T47D (cell line): ENCODE results near the gene RIN3.
"Not testable (repeated sequence)": the region's sequence is repeated elsewhere in the genome, so short reads cannot be mapped to it uniquely, and the experiment has no call there.

Source experiments
- DNase-seq, 2 experiments: peaks; one replicate each; pipeline versions ENCODE4 v3.0.0 to v3.0.0-alpha.2; 2011 to 2012; ENCODE audit warnings: low read depth in 1 of 2, low spot score in 1 of 2
- JUND ChIP-seq: IDR thresholded peaks from 2 replicates; pipeline ENCODE4 v1.6.1; 2012; ENCODE audit warnings: low read depth
- in situ Hi-C: cut with HindIII; loops from 2 replicates; pipeline ENCODE4 v1.10.0; 2016; ENCODE audit warnings: low sequenced_read_pairs, low pct_unique_long_range_greater_than_20kb

RIN3 gene

DNA sequence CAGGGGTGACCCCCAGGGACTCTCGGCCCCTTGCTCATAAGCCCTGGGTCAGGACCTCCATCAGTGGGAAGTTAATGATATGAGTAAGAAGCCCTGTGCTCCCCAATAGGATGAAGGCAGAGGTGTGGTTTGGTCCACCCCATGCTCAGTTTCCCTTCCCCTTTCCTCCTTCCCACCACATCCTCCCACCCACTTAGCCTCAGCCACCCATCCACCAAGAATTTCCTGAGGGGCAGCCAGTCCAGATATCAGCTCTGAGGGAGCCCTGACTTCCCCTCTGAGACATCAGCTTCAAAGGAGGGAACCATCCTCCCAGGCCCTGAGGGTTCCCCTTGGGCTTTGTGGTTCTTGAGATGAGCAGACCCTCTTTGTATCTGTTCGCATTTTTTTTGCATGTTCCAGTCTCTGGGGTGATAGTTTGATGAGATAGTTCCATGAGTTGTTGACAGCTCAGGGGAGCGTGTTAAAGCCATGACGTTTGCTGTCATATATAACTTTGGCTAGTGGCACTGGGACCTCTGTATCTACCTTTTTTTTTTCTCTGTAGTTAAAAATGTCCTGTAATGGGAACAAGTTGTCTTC is 163.6 kb downstream of the RIN3 start:
- no peak for TF ChIP-seq JUND
- in situ Hi-C loops = no loop called here
- DNase-seq = no peak

GRCh38 chr14:92677955-92678354 is 164.4 kb downstream of the RIN3 start:
- no peak for DNase-seq
- in situ Hi-C loops = no loop called here
- no peak for TF ChIP-seq JUND

DNA sequence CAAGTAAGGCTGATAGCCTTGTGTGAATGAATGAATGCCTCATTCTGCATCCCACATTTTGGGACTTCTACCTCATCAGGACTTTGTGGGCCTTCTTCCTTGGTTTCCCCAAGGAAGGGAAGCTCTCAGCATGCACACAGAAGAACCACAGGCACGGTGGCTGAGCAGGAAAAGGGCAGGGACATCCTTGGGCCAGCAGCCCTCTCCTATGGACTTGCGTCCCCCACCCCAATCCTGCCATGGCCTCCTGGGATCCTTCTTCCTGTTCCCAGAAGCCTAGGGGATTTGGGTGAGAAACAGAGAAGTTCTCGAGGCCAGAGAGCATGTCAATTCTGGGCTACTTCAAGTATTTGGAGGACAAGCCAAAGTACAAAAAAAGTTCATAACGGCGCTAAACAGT is 165.2 kb downstream of the RIN3 start:
- in situ Hi-C loops = no loop called here

GRCh38 chr14:92679246-92679645 is 165.7 kb downstream of the RIN3 start:
- no peak for DNase-seq
- in situ Hi-C loops = no loop called here
- TF ChIP-seq JUND = no peak

More for the DNA sequence above, 165.2 kb downstream of the RIN3 start:
- TF ChIP-seq JUND = no peak
- DNase-seq = no peak

GRCh38 chr14:92680330-92680729 is 166.7 kb downstream of the RIN3 start:
- in situ Hi-C loops, DNase-seq: not testable (repeated sequence)

DNA sequence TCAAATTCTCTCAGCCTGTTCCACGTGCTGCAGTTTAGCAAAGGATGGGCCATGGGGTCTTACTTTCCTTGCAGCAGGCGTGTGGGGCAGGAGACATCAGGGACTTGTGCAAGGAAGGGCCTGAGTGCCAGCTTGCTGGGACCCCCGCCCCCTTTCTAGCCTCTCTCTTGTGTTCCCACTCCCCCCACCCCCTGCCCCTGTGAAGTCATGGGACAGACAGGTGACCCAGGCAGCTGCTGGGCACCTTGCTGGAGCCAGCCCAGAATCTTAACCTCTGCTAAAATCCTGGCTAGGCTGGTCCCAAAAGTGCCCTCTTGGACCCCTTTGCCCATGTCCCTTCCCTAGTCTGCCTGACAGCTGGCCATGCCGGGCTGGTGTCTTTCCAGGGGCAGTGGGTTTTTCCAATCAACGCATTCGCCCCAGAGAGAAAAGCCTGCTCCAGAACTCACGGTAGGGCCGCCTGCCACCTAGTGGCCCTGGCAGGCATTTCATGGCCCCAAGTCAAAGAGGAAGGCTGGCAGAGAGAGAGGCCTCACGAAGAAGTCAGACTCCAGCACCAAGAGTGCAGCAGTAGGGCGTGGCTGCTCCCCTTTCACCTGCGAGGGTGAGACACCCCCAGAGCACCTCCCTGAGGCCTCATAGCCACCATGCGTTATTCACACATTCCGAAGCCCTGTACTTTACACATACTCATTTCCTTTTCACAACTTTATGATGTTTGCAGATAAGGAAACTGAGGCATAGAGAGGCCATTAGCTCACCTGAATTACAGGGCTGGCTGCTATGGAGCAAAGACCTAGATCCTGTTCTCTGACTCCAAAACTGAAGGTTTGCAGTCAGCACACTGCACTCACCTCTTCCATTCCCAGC is 167.4 kb downstream of the RIN3 start:
- TF ChIP-seq JUND = no peak
- DNase-seq = peak; percentile 86 to 91
- in situ Hi-C loops = no loop called here

- DNase-seq = no peak
- TF ChIP-seq JUND = no peak
- in situ Hi-C loops = no loop called here
These were observed 169.5 kb downstream of the RIN3 start for GRCh38 chr14:92683041-92683440.

DNA sequence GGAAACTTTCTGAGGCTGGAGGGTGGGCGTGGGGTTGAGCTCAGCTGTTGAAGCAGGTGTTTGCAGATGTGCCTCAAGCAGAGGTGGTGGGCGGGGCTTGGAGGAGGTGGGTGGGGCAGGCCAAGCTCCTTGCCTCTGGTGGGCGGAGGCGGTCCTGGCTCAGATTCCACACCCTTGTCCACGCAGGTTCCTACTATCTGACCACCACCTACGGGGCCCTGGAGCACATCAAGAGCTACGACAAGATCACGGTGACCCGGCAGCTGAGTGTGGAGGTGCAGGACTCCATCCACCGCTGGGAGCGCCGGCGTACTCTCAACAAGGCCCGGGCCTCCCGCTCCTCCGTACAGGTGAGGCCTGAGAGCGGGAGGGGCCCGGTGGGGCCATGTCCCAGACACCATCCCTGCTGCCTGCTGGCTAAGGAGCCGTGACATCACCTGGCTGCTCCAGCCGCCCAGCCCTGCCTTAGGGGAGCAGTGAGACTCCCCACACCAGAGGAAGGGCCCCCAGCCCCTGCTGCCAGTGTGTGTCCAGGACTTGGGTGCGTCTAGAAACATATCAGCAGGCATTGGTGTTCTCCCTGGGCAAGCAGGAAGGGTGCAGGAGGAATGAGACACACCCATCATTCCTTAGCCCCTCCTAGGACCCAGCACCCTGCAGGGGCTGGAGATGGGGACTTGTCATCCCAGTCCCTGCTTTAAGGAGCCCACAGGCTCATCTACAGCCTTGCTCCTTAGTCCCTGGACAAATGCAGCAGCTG is 171.4 kb downstream of the RIN3 start:
- no peak for DNase-seq
- in situ Hi-C loops = no loop called here

GRCh38 chr14:92685784-92686355 is 172.3 kb downstream of the RIN3 start:
- in situ Hi-C loops = no loop called here
- no peak for TF ChIP-seq JUND
- no peak for DNase-seq

More for the DNA sequence above, 171.4 kb downstream of the RIN3 start:
- no peak for TF ChIP-seq JUND

- in situ Hi-C loops = no loop called here
- no peak for TF ChIP-seq JUND
- no peak for DNase-seq
These were observed 172.9 kb downstream of the RIN3 start for GRCh38 chr14:92686411-92686899.

DNA sequence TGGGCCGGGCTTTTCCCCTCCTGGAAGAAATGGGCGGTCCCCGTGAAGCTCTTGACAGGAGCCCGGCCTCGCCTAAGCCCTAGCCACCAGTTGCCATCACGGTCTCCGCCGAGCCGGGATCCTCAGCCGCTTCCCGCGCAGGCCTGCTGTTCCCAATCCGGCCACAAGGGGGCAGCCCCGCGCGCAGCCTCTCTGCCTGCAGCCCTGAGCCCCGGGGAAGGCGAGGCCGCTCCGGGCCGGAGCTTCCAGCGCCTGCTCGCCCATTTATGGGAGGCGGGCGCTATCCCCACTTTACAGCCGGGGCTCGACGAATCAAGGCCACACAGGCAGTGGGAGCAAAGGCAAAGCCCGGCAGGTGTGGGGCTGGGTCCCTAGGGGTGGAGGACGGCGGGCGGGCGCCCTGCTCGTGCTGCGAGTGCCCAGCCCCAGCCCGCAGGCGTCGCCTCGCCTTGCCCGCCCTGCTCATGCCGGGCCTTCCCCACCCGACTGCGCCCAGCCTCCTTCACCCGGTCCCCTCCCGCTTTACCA is 173.4 kb downstream of the RIN3 start:
- peak; percentile 74 to 96 for DNase-seq
- in situ Hi-C loops = no loop called here
- TF ChIP-seq JUND = no peak

GRCh38 chr14:92687681-92688433 is 174.3 kb downstream of the RIN3 start:
- no peak for TF ChIP-seq JUND
- in situ Hi-C loops = no loop called here
- DNase-seq = no peak
